PC-9 (cell line): ENCODE measurements around the gene FOXJ3.

ENCODE experiments used
- EZH2 ChIP-seq: fragments of 200-600 bp; sonication (generic); IDR thresholded peaks from 2 replicates; pipeline ENCODE4 v1.8.0; 2017; ENCODE audit warnings: antibody characterized with exemption, low read depth
- TF ChIP-seq, protein P1 (sequence below): fragments of 200-600 bp; sonication (generic); conservative IDR thresholded peaks from 2 replicates; pipeline ENCODE4 v1.6.1; 2017; ENCODE audit warnings: mixed run types, antibody characterized with exemption, mild to moderate bottlenecking, moderate library complexity

- TF ChIP-seq, protein P1, sequence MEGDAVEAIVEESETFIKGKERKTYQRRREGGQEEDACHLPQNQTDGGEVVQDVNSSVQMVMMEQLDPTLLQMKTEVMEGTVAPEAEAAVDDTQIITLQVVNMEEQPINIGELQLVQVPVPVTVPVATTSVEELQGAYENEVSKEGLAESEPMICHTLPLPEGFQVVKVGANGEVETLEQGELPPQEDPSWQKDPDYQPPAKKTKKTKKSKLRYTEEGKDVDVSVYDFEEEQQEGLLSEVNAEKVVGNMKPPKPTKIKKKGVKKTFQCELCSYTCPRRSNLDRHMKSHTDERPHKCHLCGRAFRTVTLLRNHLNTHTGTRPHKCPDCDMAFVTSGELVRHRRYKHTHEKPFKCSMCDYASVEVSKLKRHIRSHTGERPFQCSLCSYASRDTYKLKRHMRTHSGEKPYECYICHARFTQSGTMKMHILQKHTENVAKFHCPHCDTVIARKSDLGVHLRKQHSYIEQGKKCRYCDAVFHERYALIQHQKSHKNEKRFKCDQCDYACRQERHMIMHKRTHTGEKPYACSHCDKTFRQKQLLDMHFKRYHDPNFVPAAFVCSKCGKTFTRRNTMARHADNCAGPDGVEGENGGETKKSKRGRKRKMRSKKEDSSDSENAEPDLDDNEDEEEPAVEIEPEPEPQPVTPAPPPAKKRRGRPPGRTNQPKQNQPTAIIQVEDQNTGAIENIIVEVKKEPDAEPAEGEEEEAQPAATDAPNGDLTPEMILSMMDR: no peak
- TF ChIP-seq EZH2: no peak
These were observed 56.0 kb downstream of the FOXJ3 start for GRCh38 chr1:42279055-42279454.
